Central memory CD4-positive, alpha-beta T cell (primary cell): ENCODE data around the gene LY6G5B.

Source experiments
- DNase-seq: peaks from one replicate; pipeline ENCODE4 v3.0.0; 2022

The LY6G5B gene

DNA sequence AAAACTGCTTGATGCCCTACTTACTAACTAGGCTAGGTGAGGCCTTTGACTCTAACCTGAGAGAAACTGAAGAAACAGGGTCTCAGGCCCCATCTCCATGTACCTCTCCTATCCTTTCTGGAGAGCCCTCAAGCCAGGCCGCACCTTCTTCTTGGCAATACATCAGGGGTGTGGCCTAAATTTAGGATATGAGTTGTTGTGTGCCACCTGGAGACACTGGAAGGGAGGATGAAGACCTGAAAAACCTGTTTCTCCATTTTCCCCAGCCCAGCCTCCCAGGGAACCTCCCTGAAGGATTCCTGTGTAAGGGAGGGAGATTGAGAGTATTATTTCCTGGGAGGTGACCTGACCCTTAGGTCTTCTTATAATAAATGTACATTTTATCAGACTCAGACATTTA, 48.5 kb downstream of the LY6G5B start:
- no peak for DNase-seq

- no peak for DNase-seq
Measured at GRCh38 chr6:31719001-31719400, 49.2 kb downstream of the LY6G5B start.

- no peak for DNase-seq
Measured at GRCh38 chr6:31720196-31720770, 50.5 kb downstream of the LY6G5B start.

DNA sequence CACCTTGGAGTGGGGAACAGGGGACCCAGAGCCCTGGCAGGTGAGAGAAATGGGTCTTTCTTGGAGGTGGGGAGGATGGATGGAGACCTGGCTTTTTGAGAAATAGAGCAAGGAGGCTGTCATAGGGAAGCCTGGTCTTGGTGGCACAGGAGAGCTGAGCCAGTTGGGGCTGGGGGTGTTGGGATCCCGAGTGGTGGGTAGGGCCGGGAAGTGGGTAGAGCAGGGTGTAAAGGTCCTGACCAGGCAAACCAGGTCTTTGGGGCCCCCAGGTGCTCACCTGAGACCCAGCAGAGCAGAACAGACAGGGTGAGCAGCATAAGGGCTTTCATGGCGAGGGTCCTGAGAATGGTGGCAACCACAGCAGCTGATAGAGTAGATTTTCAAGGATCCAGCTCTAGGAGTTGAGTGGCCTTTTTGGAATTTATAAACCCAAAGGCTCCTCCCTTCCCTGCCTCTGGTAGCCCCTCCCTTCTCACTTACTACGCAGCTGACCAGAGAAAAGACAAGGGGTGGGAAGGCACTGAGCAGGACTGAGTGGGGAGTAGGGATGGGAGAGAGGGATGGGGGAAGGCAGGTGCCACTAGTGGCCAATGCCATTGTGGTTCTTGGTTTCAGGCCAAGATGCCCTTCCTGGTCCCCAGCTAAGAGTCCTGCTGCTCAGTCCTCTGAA, 51.7 kb downstream of the LY6G5B start, which contains the start of gene LY6G6C:
TSS of gene LY6G6C (minus strand) at position 396 of the 670 bp plus-strand sequence. CDS start at position 329, 67 bp downstream.
- DNase-seq = no peak

DNA sequence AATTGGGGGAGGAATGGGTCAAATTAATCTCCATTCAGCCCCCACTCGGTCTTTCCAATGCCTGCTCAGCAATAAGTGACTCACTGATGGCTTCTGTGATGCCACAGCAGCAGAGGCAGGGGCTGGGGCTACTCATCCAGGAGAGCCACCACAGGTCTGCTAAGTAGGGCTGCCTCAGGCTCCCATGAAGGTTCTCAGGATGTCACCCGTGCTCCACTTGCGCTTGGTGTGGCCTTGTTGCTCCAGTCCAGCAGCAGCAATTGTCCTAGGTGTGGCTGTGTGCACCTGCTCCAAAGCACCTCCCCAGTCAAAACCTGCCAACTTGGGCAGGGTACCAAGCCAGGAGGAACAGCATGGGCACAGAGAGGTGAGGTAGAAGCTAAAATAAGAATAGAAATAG, 52.4 kb downstream of the LY6G5B start:
- DNase-seq = no peak
